Uterus (tissue), 4 donors: ENCODE measurements around the gene PRKN. TPM values are rescaled to one million over a fixed set of nuclear protein-coding genes. Genes with fewer than 3 reads are reported as not detected.
"Not testable (repeated sequence)": the region's sequence is repeated elsewhere in the genome, so short reads cannot be mapped to it uniquely, and the experiment has no call there.

Experiments
- DNase-seq, 2 donors: peaks; one replicate each; pipeline ENCODE4 v3.0.0-alpha.2; 2019 to 2020
- H3K27ac ChIP-seq, 2 donors: fragments of 200-600 bp; sonication (generic); 1 replicate in 1 of 2; 2 replicates in 1 of 2; pipeline ENCODE4 v1.5.1; 2016 to 2018
- H3K27me3 ChIP-seq, 2 donors: fragments of 200-600 bp; sonication (generic); one replicate each; pipeline ENCODE4 v1.5.1; 2018 to 2019; ENCODE audit warnings: control low read depth in 1 of 2
- H3K36me3 ChIP-seq, 2 donors: fragments of 200-600 bp; sonication (generic); one replicate each; pipeline ENCODE4 v1.5.1; 2019; ENCODE audit warnings: control low read depth in 1 of 2
- H3K4me1 ChIP-seq, 2 donors: fragments of 200-600 bp; sonication (generic); one replicate each; pipeline ENCODE4 v1.5.1; 2018 to 2019; ENCODE audit warnings: control low read depth in 1 of 2
- H3K4me3 ChIP-seq, 2 donors: fragments of 200-600 bp; sonication (generic); 1 replicate in 1 of 2; 2 replicates in 1 of 2; pipeline ENCODE4 v1.5.1; 2018 to 2019; ENCODE audit warnings: mild to moderate bottlenecking in 1 of 2
- H3K9me3 ChIP-seq, 2 donors: fragments of 200-600 bp; sonication (generic); one replicate each; pipeline ENCODE4 v1.5.1; 2019; ENCODE audit warnings: control low read depth in 1 of 2
- CTCF ChIP-seq, 4 experiments: fragments of 200-600 bp in 2 of 4; fragments of 450-650 bp in 2 of 4; sonication (generic) in 2 of 4; IDR thresholded peaks; one replicate each; pipeline ENCODE4 v1.5.1; 2016 to 2019; ENCODE audit warnings: antibody characterized with exemption in 4 of 4, mild to moderate bottlenecking in 2 of 4, moderate library complexity in 1 of 4
- POLR2A ChIP-seq, 2 donors: fragments of 450-650 bp; IDR thresholded peaks; one replicate each; pipeline ENCODE4 v1.6.1; 2016; ENCODE audit warnings: antibody characterized with exemption in 2 of 2, mild to moderate bottlenecking in 1 of 2, moderate library complexity in 1 of 2
- intact Hi-C: fragments of 100-400 bp; cut with DNase I; formaldehyde crosslinking; loops from one replicate; pipeline ENCODE4 v1.15.1; 2023; ENCODE audit warnings: low total_unique reads
- total RNA-seq, 4 donors: library from RNA; depleted of rRNA in 3 of 4; stranded (reverse); fragments of >200 nt in 3 of 4; gene quantifications; one replicate each; pipeline versions ENCODE4 v1.1.0 to v1.2.4, GENCODE V29; 2014 to 2023
- donor health status: DM: yes; HTN: yes; CAD: no.

The PRKN gene
- total RNA-seq, 4 donors from 2014 or later, result 10.2 to 21.3 (median 13.1) TPM

DNA sequence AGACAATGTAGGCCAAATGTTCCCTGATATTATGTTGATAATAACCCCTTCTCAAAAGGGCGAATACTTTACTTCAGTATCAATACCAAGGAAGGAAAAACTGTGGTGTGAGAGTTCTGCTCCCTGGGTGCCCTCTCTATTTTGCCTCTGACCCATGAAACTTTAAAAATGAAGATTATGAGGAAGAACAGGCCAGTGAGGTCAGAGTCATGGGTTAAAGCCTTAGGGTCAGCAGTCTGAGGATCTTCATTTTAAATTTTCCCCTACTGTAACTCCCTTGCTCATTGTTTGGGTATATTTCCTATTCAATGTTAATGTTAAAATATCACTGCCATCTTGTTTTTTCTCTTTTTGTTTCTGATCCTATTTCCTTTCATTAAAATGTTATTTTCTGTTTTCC, 47.9 kb downstream of the PRKN start:
- DNase-seq, result no peak
- peaks cover 0 to 4% of the 10 kb centered on the region in 2 donors for H3K4me1 ChIP-seq
- H3K4me3 ChIP-seq, result no peak overlapping the region
- H3K27ac ChIP-seq, result no peak overlapping the region
- intact Hi-C loops, result no loop called here
- no peak for TF ChIP-seq CTCF (IDR thresholded peaks at IDR 0.05)
- peaks cover 0 to 2% of the 10 kb centered on the region in 2 donors for H3K9me3 ChIP-seq
- no peaks in the 10 kb centered on the region for H3K27me3 ChIP-seq
- H3K36me3 ChIP-seq, result no peaks in the 10 kb centered on the region

- H3K4me1 ChIP-seq, H3K4me3 ChIP-seq, intact Hi-C loops, H3K36me3 ChIP-seq, H3K27ac ChIP-seq, H3K27me3 ChIP-seq, H3K9me3 ChIP-seq, DNase-seq: not testable (repeated sequence)
These were observed 48.7 kb downstream of the PRKN start for GRCh38 chr6:162678896-162679295.

DNA sequence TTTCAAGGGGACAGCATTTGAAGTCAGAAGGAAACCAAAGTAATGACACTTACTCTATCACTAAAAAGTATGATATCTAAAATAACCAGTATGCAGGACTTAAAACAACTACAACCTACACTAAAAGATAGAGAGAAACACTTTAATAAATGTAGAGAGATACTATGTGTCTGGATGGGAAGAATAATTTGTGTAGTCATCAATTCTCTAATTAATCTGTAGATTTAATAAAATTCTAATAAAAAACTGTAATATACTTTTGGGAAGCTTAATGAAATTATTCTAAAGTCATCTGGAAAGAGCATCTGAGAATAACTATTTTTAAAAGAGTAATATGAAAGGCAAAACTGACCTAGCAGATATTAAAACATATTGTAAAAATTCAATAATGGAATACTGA, 52.1 kb downstream of the PRKN start:
- Histone ChIP-seq H3K36me3 (no peaks in the 10 kb centered on the region), H3K4me3 (no peak overlapping the region), H3K4me1 (no peaks in the 10 kb centered on the region), H3K27me3 (no peaks in the 10 kb centered on the region), H3K27ac (no peak overlapping the region), H3K9me3 (peaks cover 0 to 2% of the 10 kb centered on the region in 2 donors)
- TF ChIP-seq CTCF (IDR thresholded peaks at IDR 0.05) (no peak), POLR2A (IDR thresholded peaks at IDR 0.05) (no peak)
- DNase-seq, result no peak
- intact Hi-C loops, result no loop called here

DNA sequence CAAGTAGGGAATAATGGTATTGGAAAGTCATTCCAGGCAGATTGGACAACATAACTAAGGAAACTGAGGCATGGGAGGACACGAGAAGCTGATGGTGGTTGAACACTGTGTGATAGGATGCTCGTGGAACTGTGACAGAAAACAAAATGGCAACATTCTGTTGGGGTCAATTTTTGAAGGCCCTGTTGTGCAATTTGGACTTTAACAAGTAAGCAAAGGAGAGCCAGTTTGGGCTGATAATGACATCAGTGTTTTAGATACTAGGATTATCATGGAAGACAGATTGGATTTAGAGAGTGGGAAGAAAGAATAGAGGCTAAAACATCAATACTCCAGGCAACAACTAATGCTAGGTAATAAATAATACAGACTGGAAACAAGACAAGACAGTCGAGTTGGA, 53.1 kb downstream of the PRKN start:
- Histone ChIP-seq H3K4me1 (no peaks in the 10 kb centered on the region), H3K4me3 (no peak overlapping the region)
- intact Hi-C loops, result no loop called here

GRCh38 chr6:162671580-162672165, 55.9 kb downstream of the PRKN start:
- no peak for TF ChIP-seq CTCF (IDR thresholded peaks at IDR 0.05)
- TF ChIP-seq POLR2A (IDR thresholded peaks at IDR 0.05), result no peak
- Histone ChIP-seq H3K27ac (no peak overlapping the region), H3K27me3 (no peaks in the 10 kb centered on the region), H3K36me3 (no peaks in the 10 kb centered on the region), H3K4me1 (no peaks in the 10 kb centered on the region), H3K4me3 (no peak overlapping the region), H3K9me3 (no peaks in the 10 kb centered on the region)
- no peak for DNase-seq
- intact Hi-C loops, result no loop called here

More for the DNA sequence above, 53.1 kb downstream of the PRKN start:
- Histone ChIP-seq H3K27me3 (no peaks in the 10 kb centered on the region), H3K27ac (no peak overlapping the region), H3K9me3 (peaks cover 0 to 2% of the 10 kb centered on the region in 2 donors), H3K36me3 (no peaks in the 10 kb centered on the region)
- no peak for DNase-seq
- TF ChIP-seq POLR2A (IDR thresholded peaks at IDR 0.05) (no peak), CTCF (IDR thresholded peaks at IDR 0.05) (no peak)

DNA sequence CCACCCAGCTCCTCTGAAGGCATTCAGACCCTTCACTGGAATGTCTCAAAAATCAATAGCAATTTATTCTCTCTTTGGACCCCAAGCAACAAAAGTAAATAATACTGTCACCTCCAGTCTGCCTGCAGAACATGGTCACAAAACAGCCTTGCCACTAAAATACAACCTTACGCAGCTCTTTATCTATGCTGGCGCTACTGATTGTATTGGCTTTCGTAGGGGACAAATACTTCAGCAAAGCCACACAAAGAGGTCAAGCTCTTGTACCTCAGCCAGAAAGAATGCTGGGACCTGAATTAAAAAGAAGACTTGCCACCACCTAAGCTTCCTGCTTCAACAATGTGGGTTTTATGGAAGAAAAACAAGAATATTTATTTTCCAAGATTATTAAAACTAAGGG, 57.2 kb downstream of the PRKN start:
- no peaks in the 10 kb centered on the region for H3K27me3 ChIP-seq
- intact Hi-C loops, result no loop called here
- H3K4me3 ChIP-seq, result no peak overlapping the region
- no peak for TF ChIP-seq POLR2A (IDR thresholded peaks at IDR 0.05)
- TF ChIP-seq CTCF (IDR thresholded peaks at IDR 0.05), result no peak
- no peaks in the 10 kb centered on the region for H3K4me1 ChIP-seq
- H3K36me3 ChIP-seq, result no peaks in the 10 kb centered on the region
- DNase-seq, result no peak
- no peak overlapping the region for H3K27ac ChIP-seq
- no peaks in the 10 kb centered on the region for H3K9me3 ChIP-seq
